ENCODE results near the gene CRTC1.

DNA sequence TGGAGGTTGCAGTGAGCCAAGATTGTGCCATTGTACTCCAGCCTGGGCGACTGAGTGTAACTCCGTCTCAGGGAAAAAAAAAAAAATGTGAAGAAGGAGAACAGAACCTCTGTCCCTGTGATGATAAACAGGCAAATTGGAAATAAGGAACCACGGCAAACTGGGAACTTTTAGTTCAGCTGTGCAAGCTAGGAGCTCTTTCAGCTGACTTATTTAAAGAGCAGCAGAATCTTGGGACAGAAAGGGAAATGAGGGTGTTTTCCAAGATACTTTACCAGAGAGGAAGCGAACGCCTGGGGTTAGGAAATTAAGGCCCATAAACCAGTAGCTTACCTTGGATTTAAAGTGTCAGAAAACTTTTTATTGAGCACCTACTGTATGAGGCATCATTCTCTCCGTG, 145.3 kb downstream of the CRTC1 start:
- TF ChIP-seq SUZ12 (IDR thresholded peaks at IDR 0.05) (no peak), FOXK2 (IDR thresholded peaks at IDR 0.05) (no peak), PKNOX1 (IDR thresholded peaks at IDR 0.05) (no peak), SP1 (IDR thresholded peaks at IDR 0.05) (no peak), ARNT (IDR thresholded peaks at IDR 0.05) (no peak), NFRKB (IDR thresholded peaks at IDR 0.05) (no peak)
